ENCODE data around the gene CNGA4.

CNGA4 gene, protein sequence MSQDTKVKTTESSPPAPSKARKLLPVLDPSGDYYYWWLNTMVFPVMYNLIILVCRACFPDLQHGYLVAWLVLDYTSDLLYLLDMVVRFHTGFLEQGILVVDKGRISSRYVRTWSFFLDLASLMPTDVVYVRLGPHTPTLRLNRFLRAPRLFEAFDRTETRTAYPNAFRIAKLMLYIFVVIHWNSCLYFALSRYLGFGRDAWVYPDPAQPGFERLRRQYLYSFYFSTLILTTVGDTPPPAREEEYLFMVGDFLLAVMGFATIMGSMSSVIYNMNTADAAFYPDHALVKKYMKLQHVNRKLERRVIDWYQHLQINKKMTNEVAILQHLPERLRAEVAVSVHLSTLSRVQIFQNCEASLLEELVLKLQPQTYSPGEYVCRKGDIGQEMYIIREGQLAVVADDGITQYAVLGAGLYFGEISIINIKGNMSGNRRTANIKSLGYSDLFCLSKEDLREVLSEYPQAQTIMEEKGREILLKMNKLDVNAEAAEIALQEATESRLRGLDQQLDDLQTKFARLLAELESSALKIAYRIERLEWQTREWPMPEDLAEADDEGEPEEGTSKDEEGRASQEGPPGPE

GRCh38 chr11:6238902-6239301 is at the start of gene CNGA4:
TSS of gene CNGA4 (plus strand) at chr11:6239089. CDS start at chr11:6239207, 118 bp downstream.
- DNase-seq: no peak

- DNase-seq: peak in 1 of 2 donors; percentile 42
Measured at GRCh38 chr11:6191742-6192141, 47.1 kb upstream of the CNGA4 start.

- DNase-seq: no peak
Measured at GRCh38 chr11:6194065-6194581, 44.8 kb upstream of the CNGA4 start.

DNA sequence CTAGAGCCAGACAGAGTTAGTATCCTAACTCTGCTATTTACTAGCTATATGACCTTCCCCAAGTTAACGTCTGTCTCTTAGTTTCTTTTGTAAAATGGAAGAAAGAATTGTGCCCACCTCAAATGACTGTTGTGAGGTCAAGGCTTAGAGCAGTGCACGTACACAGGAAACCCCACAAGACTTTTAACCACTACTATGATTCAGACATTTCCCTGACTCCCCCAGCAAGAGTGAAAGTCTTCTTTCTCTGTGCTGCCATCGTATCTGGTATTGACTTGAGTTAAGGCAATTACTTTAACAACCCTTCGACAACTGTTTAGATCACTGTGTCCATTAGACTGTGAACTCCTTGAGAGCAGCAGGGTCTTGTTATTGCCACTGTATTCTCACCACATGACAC is 42.5 kb upstream of the CNGA4 start:
- DNase-seq: no peak

GRCh38 chr11:6197466-6198200 is 41.3 kb upstream of the CNGA4 start:
- DNase-seq: no peak

- DNase-seq: no peak
Measured at GRCh38 chr11:6199174-6199810, 39.6 kb upstream of the CNGA4 start, which contains the start of gene OR52W1. TSS of gene OR52W1 (plus strand) at chr11:6199224. CDS start at chr11:6199224, 0 bp downstream.

GRCh38 chr11:6200975-6201374 is 37.9 kb upstream of the CNGA4 start:
- peak; percentile 42 to 78 for DNase-seq

- peak in 1 of 2 donors; percentile 29 for DNase-seq
Measured at GRCh38 chr11:6201481-6201880, 37.4 kb upstream of the CNGA4 start.

DNA sequence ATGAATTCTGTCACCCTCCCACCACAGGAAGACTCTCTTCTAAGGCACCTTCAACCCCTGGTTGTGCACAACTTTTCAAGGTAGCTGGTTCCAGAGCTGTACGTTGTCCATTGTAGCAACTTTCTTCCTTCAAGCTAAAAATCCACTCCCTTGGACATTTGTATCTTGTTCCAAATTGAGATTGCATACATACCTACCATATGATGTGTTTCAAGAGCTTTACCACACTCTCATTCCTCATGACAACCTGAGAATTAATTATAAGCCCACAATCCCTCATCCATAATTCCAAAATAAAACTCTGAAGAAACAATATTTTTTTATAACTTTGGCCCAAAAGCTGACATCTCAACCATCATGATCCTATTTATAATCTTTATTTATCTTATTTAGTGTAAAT is 36.8 kb upstream of the CNGA4 start:
- DNase-seq: no peak

GRCh38 chr11:6203327-6203726 is 35.6 kb upstream of the CNGA4 start:
- DNase-seq: peak in 1 of 2 donors; percentile 32

- no peak for DNase-seq
Measured at GRCh38 chr11:6204706-6205105, 34.2 kb upstream of the CNGA4 start.

GRCh38 chr11:6205366-6205765 is 33.5 kb upstream of the CNGA4 start, which contains the start of gene C11orf42:
TSS of gene C11orf42 (plus strand) at chr11:6205557. CDS start at chr11:6205616, 59 bp downstream.
- no peak for DNase-seq

- DNase-seq: no peak
Measured at GRCh38 chr11:6206456-6207180, 32.3 kb upstream of the CNGA4 start.

GRCh38 chr11:6209801-6210200 is 29.1 kb upstream of the CNGA4 start:
- no peak for DNase-seq

DNA sequence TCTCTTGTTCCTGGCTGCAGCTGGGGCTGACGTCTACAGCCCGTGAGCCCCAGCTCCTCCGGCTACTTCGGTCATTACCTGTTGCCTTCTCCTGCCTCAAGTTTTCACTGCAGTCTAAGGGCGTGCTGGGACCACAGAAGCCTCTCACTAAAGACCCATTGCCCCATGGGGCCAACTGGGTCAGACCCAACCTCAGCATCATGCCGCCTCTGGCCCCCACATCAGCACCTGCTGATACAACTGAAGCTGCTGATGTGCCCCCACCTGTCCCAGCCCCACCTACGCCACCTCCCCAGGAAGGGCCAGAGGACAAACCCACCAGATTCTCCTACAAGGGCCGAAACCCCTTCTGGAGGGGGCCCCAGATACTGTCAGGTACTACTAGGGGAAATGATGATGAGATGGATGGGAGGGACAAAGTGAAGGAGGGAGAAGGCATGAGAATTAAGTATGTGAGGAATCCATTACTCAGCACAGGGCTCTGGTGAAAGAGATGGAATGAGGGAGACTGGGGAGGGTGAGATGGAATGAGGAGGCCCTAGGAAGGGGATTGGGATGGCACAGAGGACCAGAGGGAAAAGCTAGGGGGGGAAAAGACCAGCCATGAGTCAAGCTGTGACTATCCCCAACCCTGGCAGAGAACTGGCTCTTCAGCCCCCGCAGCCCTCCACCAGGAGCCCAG is 28.5 kb upstream of the CNGA4 start:
- no peak for DNase-seq

- DNase-seq: no peak
Measured at GRCh38 chr11:6214530-6214929, 24.4 kb upstream of the CNGA4 start.

DNA sequence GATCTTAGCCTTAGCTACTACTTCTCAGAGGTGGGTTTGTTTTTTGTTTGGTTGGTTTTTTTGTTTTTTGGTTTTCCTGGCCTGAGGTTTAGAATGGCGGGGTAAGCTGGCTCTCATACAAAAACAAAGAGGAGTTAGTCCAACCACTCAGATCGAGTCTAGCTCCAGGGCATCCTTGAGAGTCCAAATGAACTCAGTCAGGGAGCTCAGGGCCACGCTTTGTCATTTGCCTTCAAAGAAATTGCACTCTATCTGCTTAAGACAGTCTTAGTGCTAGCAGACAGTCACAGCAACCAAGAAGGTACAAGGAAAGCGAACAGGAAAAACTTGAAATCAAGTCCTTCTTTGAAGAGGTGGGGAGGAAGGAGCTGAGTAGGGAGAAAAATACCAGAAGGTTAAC is 22.4 kb upstream of the CNGA4 start:
- DNase-seq: no peak

- DNase-seq: no peak
Measured at GRCh38 chr11:6217722-6218121, 21.2 kb upstream of the CNGA4 start.

- no peak for DNase-seq
Measured at GRCh38 chr11:6219359-6219758, 19.5 kb upstream of the CNGA4 start.

- no peak for DNase-seq
Measured at GRCh38 chr11:6223854-6224253, 15.0 kb upstream of the CNGA4 start.

DNA sequence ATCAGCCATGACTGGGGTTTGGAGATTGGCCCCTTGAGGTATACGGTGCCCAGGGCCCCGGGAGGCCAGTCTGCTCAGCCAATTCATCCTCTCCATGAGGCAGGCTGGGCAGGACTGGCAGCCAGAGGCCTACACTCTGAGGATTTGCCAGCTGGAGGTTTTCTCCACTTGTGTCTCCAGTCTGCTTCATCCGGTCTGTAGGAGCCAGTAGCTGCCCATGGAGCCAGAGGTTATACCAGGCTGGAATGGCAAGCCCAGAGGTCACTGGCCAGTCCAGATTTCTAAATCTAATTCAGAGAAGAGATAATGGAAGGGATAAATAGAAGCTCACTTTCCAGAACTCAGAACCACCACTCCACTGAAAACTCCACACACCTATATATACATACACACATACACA is 14.5 kb upstream of the CNGA4 start:
- DNase-seq: no peak

GRCh38 chr11:6225024-6225423 is 13.9 kb upstream of the CNGA4 start:
- DNase-seq: no peak
